ENCODE data around the gene ZC3H10.
"Not testable (repeated sequence)": the region's sequence is repeated elsewhere in the genome, so short reads cannot be mapped to it uniquely, and the experiment has no call there.

ZC3H10 gene

DNA sequence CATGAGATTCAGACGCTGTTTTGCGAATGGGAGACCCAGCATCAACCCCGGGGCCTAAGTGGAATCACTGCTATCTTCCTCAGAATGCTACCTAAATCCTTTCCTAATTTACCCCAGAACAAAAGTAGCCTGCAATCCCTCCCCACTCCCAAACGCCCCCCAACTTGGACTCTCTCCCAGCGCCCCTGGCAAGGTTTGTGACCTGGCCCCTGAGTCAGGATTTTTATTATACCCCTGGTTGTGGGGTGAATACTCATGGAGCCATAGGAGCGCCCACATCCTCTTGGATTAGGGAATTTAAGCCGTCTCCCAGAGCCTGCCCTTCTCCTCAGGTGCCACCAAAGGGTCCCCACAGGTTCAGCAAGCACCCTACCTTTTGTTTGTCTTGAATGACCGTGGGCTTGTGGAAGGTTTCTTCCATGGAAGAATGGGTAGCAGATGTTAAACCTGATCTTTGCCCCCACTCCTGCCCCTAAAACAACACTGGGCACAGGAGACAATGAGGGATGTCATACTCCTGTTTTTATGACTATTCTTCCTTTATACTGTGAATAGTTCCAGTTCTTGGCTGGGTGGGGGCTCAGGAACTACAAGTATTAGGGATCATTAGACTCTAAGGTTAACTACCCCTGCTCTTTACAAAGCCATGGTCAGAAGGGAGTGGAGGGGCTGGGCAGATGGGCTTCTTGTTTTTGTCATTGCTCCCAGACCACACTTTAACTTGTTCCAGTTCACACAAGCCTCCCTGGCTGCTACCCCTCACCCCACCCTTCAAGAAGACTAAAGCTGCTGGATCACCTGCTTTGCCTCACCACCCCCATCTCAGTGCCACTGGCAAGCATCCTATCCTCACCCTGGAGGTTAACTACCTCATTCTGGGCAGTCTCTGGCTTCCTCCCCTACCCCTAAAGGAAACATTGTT, 35.0 kb downstream of the ZC3H10 start:
- no peak for DNase-seq (ENCODE audit: low read depth in 4 of 4, low spot score in 1 of 4)

DNA sequence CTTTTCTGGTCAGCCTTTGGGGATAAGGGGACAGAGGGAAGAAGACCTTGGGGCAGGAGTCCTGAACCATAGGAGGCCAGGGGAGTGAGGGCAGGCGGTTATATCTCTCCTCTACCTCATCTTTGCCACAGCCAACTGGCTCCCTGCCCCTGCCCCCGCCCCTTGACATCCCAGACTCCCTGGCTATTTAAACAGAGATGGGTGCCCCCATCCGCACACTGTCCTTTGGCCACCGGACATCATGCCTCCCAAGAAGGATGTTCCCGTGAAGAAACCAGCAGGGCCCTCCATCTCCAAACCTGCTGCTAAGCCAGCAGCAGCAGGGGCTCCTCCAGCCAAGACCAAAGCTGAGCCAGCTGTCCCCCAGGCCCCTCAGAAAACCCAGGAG, 35.6 kb downstream of the ZC3H10 start:
- no peak for DNase-seq (ENCODE audit: low read depth in 4 of 4, low spot score in 1 of 4)

DNA sequence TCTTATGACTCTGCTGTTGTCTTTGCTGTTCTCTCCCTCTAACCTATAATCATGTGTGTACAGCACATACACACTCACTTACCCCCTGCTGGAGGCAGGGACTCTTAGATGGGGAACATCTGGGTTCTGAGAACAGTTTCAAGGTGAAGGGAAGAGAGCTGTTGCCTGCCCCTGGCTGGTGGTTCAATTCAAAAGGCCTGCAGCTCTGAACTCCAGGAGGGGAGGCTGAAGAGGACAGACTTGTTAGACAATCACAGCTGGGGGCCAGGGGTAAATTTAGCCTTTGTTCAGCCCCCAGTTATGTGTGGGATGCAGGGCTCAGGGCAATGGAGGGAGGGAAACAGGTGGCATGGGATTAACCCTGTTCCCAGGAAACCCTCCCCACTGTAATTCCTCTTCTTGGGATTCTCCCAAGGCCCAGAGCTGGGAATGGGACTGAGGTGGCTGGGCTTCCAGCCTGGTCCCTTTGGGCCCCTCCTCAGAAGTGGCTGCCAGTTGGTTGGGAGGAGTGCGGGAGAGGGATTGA, 36.2 kb downstream of the ZC3H10 start:
- no peak for DNase-seq (ENCODE audit: low read depth in 4 of 4, low spot score in 1 of 4)

DNA sequence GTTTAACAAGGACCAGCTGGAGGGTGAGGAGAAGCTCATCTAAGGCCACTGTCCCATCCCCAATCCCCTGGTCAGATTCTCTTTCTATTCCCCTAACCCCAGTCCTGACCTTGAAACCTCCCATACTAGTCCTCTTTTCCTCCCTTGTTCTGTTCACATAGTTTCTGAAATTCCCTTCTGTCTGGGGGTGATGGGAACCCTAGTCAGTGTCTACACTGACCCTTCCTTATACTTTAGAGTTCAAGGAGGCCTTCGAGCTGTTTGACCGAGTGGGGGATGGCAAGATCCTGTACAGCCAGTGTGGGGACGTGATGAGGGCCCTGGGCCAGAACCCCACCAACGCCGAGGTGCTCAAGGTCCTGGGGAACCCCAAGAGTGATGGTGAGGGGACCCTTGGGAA, 36.8 kb downstream of the ZC3H10 start:
- DNase-seq (ENCODE audit: low read depth in 4 of 4, low spot score in 1 of 4), result no peak

DNA sequence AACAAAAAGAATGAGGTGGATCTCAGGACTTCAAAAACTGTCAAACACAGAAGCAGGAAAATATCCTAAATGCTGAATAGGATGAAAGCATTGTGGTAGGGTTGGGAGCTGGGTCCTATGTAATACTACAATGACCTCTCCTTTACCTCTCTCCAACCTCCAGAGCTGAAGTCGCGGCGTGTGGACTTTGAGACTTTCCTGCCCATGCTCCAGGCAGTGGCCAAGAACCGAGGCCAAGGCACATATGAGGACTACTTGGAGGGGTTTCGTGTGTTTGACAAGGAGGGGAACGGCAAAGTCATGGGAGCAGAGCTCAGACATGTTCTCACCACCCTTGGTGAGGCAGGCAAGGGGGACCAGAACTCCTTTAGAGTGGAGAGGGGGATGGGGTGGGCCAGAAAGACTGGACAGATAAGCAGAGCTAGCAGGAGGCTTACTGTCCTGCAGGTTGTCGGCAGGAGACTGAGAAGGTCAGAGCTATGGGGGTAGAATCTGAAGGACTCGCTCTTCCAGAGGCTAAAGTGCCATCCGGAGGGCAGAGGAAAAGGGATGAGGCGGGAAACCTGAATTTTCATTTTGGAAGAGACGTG, 37.3 kb downstream of the ZC3H10 start:
- no peak for DNase-seq (ENCODE audit: low read depth in 4 of 4, low spot score in 1 of 4)

DNA sequence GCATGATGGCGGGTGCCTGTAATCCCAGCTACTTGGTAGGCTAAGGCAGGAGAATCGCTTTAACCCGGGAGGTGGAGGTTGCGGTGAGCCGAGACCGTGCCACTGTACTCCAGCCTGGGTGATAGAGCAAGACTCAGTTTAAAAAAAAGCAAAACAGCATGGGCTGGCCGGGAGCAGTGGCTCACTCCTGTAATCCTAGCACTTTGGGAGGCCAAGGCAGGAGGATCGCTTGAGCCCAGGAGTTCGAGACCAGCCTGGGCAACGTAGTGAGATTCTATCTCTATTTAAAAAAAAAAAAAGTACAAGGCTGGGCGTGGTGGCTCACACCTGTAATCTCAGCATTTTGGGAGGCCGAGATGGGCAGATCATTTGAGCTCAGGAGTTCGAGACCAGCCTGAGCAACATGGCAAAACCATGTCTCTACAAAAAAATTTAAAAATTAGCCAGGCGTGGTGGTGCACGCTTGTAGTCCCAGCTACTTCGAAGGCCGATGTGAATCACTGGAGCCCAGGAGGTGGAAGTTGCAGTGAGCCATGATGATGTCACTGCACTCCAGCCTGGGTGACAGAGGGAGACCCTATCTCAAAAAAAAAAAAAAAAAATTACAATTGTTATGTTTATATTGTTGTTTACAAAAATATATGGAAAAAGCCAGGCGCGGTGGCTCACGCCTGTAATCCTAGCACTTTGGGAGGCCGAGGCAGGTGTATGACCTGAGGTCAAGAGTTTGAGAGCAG, 38.6 kb downstream of the ZC3H10 start:
- DNase-seq (ENCODE audit: low read depth in 4 of 4, low spot score in 1 of 4), result not testable (repeated sequence)

DNA sequence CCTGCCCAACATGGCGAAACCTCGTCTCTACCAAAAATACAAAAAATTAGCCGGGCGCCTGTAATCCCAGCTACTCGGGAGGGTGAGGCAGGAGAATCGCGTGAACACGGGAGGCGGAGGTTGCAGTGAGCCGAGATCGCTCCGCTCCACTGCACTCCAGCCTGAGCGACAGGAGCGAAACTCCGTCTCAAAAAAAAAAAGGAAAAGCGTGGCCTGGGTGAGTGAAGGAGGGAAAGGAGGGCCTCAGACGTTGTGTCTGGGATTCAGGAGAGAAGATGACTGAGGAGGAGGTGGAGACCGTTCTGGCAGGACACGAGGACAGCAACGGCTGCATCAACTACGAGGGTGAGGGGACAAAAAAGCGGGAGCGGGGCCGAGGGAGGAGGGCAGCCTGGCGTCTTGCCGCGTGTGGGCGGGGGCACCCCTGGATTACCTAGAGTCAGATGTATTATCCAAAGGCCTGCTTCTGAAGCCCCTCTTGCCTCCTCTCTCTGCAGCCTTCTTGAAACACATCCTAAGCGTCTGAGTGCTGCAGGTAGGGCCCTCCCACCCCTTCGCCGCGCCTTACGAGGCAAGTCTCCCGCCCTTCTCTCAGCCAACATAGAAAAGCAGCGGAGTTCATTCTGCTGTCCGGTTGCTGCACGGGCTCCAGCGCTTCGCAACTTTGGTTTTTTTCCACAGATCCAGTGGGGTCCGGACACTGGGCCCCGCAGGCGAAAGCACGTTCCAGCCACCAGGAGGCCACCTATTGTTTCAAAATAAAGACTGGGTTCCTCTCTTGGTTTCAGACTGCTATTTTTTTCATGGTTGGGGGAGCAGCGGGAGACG, 39.3 kb downstream of the ZC3H10 start:
- DNase-seq (ENCODE audit: low read depth in 4 of 4, low spot score in 1 of 4), result peak; percentile 19 to 45 (median 30)

DNA sequence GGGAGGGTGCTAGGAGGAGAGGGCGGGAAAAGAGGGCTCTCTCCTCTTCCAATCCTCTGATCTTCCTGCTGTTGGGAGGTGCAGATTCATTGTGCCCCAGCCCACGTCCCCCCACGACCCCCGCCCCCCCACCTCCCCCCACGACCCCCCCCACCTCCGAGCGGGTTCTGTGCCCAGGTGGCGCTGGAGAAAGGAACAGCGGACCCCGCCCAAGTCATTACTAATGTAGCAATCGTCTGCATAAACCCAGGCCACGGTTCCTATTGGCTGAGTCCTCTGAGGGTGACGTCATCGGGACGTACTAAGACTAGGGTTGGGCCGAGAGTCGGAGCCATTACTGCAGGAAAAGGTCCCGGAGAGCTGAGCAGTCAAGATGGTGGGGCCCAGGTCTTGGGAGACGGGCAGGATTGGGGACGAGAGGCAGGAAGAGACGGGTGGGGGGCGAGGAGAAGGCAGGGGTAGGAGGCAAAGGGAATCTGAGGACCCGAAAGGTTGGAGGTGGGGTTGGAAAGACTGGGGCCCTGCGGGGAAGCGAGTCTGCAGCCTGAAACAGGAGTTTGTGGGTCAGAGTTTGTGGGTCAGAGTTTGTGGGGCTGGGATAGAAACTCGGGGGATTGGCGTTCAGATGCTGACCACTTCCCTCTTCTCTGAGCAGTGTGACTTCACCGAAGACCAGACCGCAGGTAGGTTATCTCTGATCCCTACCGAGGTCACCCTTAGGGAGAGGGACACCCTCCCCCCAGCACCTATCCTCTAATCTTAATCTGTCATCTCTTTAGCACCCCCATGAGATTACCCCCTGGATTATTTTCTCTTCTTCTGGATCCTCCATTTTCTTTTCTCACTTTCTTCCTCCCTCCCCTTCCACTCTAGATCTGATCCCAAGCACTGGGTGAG, 40.2 kb downstream of the ZC3H10 start, which contains the start of gene MYL6:
Gene MYL6, plus strand, starts transcription at position 331 of the 897 bp plus-strand sequence. Its CDS starts 43 bp downstream, at position 374.
- peak; percentile 79 to 91 (median 90) for DNase-seq (ENCODE audit: low read depth in 4 of 4, low spot score in 1 of 4)

DNA sequence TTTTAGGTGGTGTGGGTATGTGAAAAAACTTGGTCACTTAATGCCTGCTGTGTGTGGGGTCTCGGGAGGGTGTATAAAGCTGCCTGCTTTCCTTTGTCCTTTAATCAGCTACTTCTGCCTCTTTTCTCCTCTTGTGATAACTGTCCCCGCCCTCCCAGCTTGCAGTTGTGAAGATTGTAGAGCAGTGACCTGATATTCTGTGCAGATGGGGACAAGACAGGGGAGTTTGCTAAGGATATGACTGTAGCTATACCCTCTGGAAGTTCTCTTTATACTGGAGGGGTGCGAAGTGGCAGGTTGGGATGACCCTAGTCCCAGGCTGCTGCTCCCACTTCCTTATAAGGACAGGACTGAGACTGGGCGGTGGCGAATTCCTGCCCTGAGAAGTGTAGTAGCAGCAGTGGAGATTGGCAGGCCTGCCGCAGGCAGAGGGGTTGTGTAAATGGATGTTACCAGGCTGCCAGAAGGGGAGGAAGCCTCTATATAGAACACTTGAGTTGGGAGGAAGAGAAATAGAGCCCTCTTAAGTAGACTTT, 40.9 kb downstream of the ZC3H10 start:
- peak in 1 of 4 experiments; percentile 29 for DNase-seq (ENCODE audit: low read depth in 4 of 4, low spot score in 1 of 4)

DNA sequence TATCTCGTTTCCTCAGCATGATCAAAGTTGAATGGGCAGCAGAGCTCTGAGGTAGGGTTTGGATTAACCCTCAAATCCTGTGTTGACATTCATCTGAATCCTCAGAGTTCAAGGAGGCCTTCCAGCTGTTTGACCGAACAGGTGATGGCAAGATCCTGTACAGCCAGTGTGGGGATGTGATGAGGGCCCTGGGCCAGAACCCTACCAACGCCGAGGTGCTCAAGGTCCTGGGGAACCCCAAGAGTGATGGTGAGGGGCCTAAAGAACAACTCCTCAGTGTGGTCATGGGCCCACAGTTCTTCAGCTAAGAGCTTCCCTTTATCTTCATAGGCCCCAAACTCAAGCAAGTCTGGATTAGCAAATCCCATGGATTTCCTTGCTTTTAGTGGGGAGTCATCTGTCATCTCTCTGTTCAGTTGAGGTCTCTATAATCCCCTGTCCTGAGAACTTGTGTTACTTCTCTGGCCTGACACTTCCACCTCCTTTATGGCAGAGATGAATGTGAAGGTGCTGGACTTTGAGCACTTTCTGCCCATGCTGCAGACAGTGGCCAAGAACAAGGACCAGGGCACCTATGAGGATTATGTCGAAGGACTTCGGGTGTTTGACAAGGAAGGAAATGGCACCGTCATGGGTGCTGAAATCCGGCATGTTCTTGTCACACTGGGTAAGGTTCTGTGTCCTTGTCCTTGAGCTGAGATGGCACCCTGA, 41.6 kb downstream of the ZC3H10 start:
- no peak for DNase-seq (ENCODE audit: low read depth in 4 of 4, low spot score in 1 of 4)

DNA sequence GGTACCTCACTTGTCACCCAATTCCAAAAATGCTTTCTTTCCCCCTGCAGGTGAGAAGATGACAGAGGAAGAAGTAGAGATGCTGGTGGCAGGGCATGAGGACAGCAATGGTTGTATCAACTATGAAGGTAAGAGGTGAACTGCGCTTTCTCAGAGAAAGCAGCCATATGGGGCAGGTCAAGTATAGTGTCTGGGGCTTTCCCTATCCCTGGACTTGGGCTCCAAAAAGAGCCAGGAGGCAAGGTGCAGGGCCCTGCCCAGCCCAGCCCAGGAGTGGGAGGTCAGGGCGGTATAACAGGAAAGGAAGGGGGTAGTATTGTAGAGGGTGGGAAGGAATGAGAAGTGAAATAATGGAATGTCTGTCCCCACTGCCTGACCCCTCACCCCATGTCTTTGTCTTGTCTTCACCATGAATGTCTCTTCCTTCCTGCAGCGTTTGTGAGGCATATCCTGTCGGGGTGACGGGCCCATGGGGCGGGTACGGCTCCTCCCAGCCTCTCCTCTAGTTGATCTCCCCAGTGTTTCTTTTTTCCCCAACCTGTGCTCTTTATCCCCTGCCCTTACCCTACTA, 42.2 kb downstream of the ZC3H10 start:
- DNase-seq (ENCODE audit: low read depth in 4 of 4, low spot score in 1 of 4), result peak in 3 of 4 experiments; percentile 21 to 51 (median 42)

DNA sequence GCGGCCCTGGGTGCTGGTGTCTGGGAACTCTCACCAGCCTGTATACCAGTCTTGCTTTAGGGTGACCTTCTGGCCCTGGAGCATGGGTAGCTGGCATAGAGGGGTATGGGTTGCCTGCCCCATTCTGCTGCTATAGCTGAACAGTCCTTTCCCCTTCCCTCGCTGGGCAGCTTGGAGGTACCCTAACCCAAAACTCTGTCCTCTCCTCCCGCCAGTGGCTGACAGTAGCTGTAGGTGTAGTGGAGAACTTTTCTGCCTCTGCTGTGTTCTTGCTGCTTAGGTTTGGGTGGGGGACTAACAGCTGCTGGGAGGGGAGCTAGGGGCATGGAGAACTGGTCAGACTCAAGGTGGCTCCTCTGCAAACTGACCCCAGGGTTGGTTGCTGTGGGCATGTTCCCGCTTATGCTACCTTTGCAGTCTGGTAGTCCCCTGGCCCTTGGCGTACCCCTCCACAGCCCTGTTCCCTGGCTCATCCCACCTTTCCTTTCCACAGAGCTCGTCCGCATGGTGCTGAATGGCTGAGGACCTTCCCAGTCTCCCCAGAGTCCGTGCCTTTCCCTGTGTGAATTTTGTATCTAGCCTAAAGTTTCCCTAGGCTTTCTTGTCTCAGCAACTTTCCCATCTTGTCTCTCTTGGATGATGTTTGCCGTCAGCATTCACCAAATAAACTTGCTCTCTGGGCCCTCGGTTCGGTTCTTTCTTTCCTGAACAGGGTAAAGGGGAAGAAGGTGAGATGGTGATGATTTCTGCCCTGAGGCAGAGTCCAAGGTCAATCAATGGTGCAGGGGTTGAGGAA, 43.0 kb downstream of the ZC3H10 start:
- no peak for DNase-seq (ENCODE audit: low read depth in 4 of 4, low spot score in 1 of 4)

DNA sequence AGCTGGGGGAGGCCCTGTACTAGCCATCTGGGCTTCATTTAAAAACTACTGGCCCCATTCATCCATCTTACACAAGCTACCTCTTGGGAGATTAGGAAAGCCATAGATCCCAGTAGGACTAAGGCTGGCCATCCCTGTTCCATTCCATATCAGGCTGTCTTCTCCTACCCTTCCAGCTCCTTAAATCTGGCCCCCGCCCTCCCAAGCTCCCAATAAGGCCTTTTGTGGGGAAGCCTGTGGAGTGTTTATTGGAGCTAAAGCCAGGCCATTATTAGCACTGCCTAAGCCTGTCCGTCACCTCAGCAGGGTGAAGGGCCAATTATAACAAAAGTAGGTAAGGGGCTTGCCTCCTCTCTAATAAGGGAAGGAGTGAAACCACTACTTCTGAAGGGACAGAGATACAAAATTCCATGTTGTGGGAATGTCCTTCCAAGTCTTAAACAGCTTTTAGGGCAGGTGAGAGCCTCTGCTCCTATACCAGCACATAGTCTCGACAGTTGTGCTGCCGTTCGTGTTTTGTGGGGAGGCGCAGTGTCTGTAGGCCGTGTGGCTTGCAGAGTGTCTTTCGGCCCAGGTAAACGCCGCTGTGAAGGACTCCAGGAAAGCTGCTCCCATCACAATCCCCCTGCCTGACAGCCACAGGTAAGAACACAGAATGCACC, 43.8 kb downstream of the ZC3H10 start:
- no peak for DNase-seq (ENCODE audit: low read depth in 4 of 4, low spot score in 1 of 4)

DNA sequence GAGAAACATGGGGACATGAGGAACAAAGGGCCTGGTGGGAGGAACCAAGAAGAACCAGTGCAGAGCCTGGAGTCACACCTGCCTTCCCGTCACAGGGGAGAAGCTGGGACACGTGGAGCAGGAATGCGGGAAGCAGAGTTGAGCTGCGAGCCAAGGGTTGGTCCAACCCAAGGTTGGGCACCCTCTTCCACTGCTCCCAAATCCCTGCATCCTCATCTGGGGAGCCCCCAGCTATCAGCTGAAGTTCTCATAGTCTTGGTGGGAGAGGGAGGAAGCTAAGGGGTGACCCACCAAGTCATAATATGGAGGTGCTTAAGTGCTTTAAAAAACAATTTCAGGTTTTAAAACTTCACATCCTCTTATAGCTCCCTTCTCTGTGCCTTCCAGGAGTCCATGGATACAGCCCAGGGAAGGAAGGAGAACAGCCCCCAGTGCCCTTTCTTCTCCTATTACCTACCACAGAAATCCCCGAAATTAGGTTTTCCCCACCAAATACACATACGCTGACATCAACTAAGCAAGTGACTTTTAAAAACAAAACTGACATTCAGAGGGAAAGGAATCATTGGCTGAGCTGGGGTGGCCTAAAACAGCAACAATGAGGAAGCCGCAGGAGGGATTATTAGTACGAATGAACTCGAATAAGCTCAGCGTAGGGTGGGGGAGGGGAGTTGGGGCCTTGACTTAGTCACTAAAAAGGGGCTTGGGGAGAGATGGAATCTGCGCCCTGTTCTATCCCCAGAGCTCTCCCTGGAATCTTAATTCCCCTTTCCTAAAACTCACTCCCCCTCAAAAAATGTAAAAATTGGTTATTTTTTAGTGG, 44.6 kb downstream of the ZC3H10 start:
- no peak for DNase-seq (ENCODE audit: low read depth in 4 of 4, low spot score in 1 of 4)

DNA sequence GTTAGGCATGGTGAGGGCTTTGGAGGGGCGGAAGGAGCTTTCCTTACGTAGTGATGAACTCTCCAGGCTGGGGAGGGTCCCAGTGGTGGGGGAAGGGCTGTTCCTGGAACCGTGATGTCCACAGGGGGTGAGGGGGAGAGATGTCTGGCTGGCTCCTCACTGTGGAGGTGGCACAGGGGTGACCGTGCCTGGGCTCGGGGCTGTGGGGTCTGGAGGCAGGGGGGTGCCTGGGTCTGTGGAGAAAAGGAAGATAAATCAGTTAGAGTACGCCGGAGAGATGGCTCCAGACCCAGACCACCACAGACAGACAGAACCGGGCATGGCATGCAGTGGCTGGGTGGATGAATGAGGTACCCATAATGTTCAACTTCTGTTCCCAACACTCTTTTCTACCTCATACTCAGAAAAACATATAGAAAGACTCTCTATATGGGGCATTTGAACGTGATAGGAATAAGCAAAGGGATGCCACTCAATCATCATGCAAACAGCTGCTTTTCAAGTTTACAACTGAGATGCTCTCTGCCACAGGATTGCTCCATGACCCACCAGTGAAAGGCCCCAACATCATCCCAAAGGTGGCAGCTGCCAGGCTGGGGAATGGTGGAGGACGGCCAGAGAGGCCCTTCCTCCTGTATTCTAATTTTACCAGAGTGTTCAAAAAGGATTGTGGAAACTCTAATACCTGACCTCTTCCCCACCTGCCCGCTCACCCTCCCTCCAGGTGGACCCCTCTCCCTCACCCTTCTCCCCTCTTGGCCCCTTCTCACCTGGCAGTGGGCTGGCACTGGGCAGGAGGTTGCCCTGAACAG, 45.7 kb downstream of the ZC3H10 start:
- no peak for DNase-seq (ENCODE audit: low read depth in 4 of 4, low spot score in 1 of 4)

Measured in stimulated activated CD4-positive, alpha-beta T cell treated with anti-CD3 and anti-CD28 coated beads, Interleukin-1b, Interleukin-23, amount 100 ng/mL, for 24 hours (primary cell).